Muscle layer of colon (tissue), 2 donors: ENCODE measurements around the gene C1orf74.

Source experiments
- H3K27ac ChIP-seq: one replicate; pipeline ENCODE4 v1.7.0; 2013; ENCODE audit warnings: low read depth, mild to moderate bottlenecking, low read length, moderate library complexity
- H3K27me3 ChIP-seq, 2 donors: one replicate each; pipeline ENCODE4 v1.7.0; 2013; ENCODE audit warnings: low read length in 2 of 2, mild to moderate bottlenecking in 2 of 2; ENCODE audit not compliant: insufficient read depth in 2 of 2, control insufficient read depth in 1 of 2
- H3K36me3 ChIP-seq: one replicate; pipeline ENCODE4 v1.7.0; 2013; ENCODE audit warnings: mild to moderate bottlenecking, low read length; ENCODE audit not compliant: insufficient read depth
- H3K4me1 ChIP-seq: one replicate; pipeline ENCODE4 v1.7.0; 2013; ENCODE audit warnings: mild to moderate bottlenecking, low read length; ENCODE audit not compliant: insufficient read depth
- H3K4me3 ChIP-seq, 2 donors: one replicate each; pipeline ENCODE4 v1.7.0; 2013; ENCODE audit warnings: low read length in 2 of 2, low read depth in 1 of 2, mild to moderate bottlenecking in 1 of 2, moderate library complexity in 1 of 2
- H3K9ac ChIP-seq: one replicate; pipeline ENCODE4 v1.7.0; 2013; ENCODE audit warnings: low read length
- H3K9me3 ChIP-seq: one replicate; pipeline ENCODE4 v1.7.0; 2013; ENCODE audit warnings: mild to moderate bottlenecking, low read length
- donor health status: abdominal sarcoma.
- donor health status: Adenocarcinoma of cecum.

Gene C1orf74

DNA sequence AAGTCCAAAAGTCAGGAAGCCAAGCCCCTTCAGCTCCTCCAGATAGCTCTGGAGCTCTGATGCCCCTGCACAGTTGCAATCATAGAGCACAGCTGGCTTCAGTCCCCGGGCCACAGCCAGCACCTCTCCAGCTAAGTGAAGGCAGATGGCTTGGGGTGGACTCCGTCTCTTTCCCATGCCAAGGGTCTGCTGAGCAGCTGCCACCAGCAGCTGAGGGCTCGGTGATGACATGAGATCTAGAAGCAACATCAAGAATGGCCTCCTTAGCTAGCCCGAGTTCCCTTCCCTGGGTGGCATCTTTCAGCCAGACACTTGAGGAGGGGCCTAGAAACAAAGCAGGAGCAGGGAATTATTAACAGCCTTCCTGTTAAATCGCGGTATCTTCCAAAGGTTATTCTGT, 973 bp downstream of the C1orf74 start:
- H3K9ac ChIP-seq: no peak overlapping the region
- no peaks in the 10 kb centered on the region for H3K36me3 ChIP-seq
- no peaks in the 10 kb centered on the region for H3K9me3 ChIP-seq
- H3K4me3 ChIP-seq: peak overlapping the region in 1 of 2 donors; percentile 81
- no peak overlapping the region for H3K27ac ChIP-seq
- peaks cover 34% of the 10 kb centered on the region for H3K4me1 ChIP-seq
- H3K27me3 ChIP-seq: no peaks in the 10 kb centered on the region

DNA sequence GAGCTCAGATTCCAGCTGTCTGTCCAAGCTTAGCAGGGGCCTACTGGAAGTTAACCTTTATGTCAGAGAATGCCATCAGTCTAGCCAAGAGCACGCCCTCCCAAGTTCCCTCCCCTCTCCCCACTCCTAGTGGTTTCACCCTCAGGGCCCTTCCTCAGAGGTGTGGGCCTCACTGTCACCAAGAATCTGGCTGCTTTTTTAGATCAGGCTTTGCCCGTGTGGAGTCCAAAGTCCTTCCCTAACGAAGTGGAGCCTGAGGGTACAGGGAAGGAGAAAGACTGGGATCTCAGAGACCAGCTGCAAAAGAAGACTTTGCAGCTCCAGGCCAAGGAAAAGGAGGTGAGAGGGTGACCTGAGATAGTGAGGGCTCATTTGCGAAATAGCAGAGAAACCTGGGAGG, 4.1 kb downstream of the C1orf74 start:
- H3K27ac ChIP-seq: no peak overlapping the region
- peaks cover 15% of the 10 kb centered on the region for H3K4me1 ChIP-seq
- H3K36me3 ChIP-seq: no peaks in the 10 kb centered on the region
- no peaks in the 10 kb centered on the region for H3K27me3 ChIP-seq
- no peak overlapping the region for H3K4me3 ChIP-seq
- no peaks in the 10 kb centered on the region for H3K9me3 ChIP-seq
- H3K9ac ChIP-seq: no peak overlapping the region

DNA sequence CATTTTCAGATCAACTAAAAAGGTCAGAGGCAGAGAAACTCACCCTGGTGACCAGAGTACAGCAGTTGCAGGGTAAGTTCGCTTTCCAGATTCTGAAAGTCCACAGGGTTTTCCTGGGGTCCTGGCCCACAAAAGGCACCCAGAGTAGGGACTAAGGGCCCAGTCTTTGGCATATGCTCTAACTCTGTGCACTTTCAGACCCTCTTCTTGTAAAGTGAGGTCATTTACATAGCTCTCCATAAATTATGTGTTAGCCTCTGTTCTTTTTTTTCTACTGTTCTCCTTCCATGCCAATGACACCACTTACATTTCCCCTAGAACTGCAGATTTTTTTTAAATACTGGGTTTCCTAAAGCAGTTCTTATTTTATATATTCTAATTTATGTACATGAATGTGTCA, 6.3 kb downstream of the C1orf74 start:
- Histone ChIP-seq H3K36me3 (no peaks in the 10 kb centered on the region), H3K9ac (no peak overlapping the region), H3K4me1 (peaks cover under 1% of the 10 kb centered on the region), H3K27me3 (no peaks in the 10 kb centered on the region), H3K4me3 (no peak overlapping the region), H3K27ac (no peak overlapping the region), H3K9me3 (no peaks in the 10 kb centered on the region)

DNA sequence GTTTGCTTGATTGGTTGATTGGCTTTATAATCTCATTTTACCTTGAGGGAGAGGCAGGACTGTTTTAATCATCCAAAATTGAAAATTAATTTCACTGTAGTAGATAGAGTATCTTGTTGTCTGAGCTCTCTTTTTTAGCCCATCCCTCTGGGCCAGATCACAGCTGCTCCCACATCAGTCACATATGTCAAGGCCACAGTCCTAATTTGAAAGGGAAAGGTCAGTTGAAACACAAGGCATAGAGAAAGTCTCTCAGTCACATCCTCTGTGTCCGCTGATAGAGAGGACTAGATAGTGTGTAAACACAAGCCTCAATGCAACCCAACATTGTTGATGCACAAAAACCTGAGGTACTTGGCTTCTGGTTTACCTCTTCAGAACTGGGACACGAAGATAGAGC, 6.8 kb downstream of the C1orf74 start:
- Histone ChIP-seq H3K4me3 (no peak overlapping the region), H3K9ac (no peak overlapping the region), H3K27ac (no peak overlapping the region), H3K4me1 (no peaks in the 10 kb centered on the region), H3K9me3 (no peaks in the 10 kb centered on the region), H3K27me3 (no peaks in the 10 kb centered on the region), H3K36me3 (no peaks in the 10 kb centered on the region)

DNA sequence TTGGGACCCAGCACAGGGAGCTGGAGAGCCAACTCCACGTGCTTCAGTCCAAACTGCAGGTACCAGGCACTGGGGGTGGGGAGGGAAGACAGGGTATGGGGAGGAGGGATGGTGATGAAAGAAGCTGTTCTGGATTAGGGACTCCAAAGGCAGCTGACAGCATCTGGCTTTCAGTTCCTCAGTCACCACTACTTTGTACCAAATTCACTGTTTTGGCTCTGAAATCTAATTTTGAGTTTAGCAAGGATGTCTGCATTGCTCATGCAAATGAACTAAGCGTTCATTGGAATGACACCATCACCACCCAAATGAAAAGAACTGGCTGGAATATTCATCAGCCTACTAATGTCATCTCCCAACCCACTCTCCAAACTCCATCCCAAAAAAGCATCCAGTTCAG, 8.7 kb downstream of the C1orf74 start:
- Histone ChIP-seq H3K27me3 (no peaks in the 10 kb centered on the region), H3K27ac (no peak overlapping the region), H3K9ac (no peak overlapping the region), H3K4me3 (no peak overlapping the region), H3K9me3 (no peaks in the 10 kb centered on the region), H3K36me3 (no peaks in the 10 kb centered on the region), H3K4me1 (peaks cover 6% of the 10 kb centered on the region)

DNA sequence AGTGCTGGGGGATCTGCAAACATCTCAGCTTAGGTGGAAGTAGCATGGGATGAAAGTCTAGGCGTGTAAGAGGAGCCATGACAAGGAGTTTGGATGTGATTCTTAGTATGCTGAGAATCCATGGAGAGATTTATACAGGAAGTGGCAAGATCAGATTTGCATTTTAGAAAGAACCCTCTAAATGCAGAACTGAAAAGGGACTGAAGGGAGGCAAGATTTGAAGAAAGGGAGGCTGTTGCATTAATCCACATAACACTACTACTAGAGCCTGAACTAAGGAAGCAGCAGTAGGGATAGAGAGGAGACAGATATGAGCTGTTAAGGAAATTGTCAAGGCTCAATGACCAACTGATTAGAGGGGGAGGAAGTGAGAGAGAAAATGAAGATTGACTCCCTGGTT, 9.8 kb downstream of the C1orf74 start:
- no peaks in the 10 kb centered on the region for H3K36me3 ChIP-seq
- no peaks in the 10 kb centered on the region for H3K9me3 ChIP-seq
- H3K4me1 ChIP-seq: peaks cover 16% of the 10 kb centered on the region
- H3K27ac ChIP-seq: no peak overlapping the region
- H3K27me3 ChIP-seq: no peaks in the 10 kb centered on the region
- no peak overlapping the region for H3K9ac ChIP-seq
- H3K4me3 ChIP-seq: no peak overlapping the region

DNA sequence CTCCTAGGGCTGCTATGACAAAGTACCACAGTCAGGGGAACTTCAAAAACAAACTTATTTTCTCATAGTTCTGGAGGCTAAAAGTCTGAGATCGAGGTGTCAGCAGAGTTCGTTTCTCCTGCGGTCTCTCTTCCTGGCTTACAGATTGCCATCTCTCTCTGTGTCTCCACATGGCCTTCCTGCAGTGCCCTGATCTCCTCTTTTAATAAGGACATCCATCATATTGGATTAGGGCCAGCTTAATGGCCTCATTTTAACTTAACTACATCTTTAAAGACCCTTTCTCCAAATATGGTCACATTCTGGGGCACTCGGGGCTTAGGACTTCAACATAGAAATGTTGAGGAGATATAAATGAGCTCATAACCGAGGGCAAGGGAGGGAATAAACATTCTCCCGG, 12.2 kb downstream of the C1orf74 start:
- no peak overlapping the region for H3K27ac ChIP-seq
- H3K9me3 ChIP-seq: no peaks in the 10 kb centered on the region
- no peak overlapping the region for H3K4me3 ChIP-seq
- no peaks in the 10 kb centered on the region for H3K27me3 ChIP-seq
- no peaks in the 10 kb centered on the region for H3K36me3 ChIP-seq
- H3K4me1 ChIP-seq: peaks cover 35% of the 10 kb centered on the region
- no peak overlapping the region for H3K9ac ChIP-seq

DNA sequence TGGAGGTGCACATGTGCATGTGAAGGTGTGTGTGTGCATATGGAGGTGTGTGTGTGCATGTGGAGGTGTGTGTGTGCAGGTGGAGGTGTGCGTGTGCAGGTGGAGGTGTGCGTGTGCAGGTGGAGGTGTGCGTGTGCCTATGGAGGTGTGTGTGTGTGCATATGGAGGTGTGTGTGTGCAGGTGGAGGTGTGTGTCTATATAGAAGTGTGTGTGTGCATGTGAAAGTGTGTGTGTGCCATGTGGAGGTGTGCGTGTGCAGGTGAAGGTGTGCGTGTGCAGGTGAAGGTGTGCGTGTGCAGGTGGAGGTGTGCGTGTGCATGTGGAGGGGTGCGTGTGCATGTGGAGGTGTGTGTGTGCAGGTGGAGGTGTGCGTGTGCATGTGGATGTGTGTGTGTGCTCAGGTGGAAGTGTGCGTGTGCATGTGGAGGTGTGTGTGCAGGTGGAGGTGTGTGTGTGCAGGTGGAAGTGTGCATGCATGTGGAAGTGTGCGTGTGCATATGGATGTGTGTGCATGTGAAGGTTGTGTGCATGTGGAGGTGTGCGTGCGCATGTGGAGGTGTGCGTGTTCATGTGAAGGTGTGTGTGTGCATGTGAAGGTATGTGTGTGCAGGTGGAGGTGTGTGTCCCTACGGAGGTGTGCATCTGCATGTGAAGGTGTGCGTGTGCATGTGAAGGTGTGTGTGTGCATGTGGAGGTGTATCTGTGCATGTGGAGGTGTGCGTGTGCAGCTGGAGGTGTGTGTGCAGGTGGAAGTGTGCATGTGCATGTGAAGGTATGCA, 13.5 kb downstream of the C1orf74 start:
- Histone ChIP-seq H3K4me3 (no peak overlapping the region), H3K36me3 (no peaks in the 10 kb centered on the region), H3K9ac (no peak overlapping the region), H3K9me3 (no peaks in the 10 kb centered on the region), H3K27me3 (no peaks in the 10 kb centered on the region), H3K4me1 (peaks cover 35% of the 10 kb centered on the region), H3K27ac (no peak overlapping the region)

DNA sequence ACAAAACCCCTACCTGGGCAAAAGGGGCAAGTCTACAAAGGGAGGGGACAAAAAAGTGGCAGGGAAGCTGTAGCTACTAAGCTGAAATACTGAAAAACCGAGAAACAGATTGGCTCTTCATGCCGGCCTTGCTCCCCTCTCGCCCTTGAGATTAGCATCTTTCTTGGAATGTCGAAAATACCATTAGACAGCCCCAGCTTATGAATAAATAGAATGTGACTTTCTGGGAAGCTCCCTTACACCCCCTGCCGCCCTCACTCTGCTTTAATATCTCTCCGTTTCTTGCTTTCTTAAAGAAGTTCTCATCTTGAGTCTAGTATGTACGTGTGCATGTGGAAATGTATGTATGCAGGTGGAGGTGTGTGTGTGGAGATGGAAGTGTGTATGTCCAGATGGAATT, 14.4 kb downstream of the C1orf74 start:
- H3K36me3 ChIP-seq: no peaks in the 10 kb centered on the region
- peaks cover 35% of the 10 kb centered on the region for H3K4me1 ChIP-seq
- no peak overlapping the region for H3K9ac ChIP-seq
- H3K9me3 ChIP-seq: no peaks in the 10 kb centered on the region
- H3K27ac ChIP-seq: peak overlapping the region; percentile 67
- no peak overlapping the region for H3K4me3 ChIP-seq
- no peaks in the 10 kb centered on the region for H3K27me3 ChIP-seq

DNA sequence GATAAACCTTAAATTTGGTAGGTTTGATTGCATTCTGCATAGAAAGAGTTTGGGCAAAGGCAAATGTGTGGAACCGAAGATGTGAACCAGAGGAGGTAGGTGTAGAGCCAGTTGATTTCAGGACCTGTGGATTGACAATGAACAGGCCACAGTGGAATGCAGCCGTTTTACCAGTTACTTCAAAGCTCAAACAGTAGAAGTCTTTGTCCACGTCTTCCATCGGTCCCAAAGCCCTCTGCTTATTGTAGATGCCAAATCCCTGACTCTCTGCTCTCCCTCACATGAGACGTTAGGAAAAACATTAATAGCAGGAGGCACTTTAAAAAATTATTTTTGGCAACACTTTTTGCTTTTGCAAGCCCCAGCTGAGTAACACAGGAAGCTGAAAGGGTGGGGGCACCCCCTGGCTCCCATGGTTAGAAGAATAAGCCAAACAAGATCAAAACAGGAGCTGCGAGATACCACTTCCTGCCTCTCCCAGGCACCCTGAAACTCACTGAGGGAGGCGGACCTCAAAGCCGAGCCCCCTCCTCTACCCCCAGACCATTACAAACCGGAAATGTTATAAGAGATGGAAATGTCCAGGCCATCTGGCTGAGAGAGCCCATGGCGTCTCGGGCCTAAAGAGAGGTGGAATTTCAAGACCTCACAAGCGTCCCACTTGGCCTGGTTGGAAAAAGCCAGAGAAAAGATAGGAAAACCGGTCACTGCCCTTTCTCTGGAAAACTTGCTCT, 15.0 kb downstream of the C1orf74 start:
- Histone ChIP-seq H3K36me3 (no peaks in the 10 kb centered on the region), H3K9ac (no peak overlapping the region), H3K4me1 (peaks cover 35% of the 10 kb centered on the region), H3K27me3 (no peaks in the 10 kb centered on the region), H3K27ac (peak overlapping the region; percentile 67), H3K9me3 (no peaks in the 10 kb centered on the region), H3K4me3 (peak overlapping the region in 1 of 2 donors; percentile 18)

DNA sequence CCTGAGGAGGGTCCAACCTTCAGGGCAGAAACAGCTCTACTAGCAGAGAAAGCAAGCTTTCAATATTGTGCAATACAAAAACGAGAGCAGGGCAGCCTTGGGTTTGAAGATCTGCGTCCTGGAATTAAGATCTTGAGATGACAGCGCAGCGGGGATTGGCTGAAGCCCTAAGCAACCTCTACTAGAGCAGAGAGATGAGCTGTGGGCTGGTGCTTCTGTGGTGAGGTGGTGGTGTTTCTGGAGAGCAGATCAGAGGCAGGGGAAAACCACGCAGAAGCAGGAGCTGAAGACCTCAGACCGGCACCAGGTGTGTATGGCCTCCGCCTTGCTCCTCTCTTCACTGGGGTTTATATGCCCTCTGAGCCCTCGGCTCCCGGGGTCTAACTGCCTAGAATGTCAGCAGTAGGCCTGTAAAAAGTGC, 16.0 kb downstream of the C1orf74 start:
- H3K4me1 ChIP-seq: peaks cover 35% of the 10 kb centered on the region
- H3K9ac ChIP-seq: no peak overlapping the region
- no peaks in the 10 kb centered on the region for H3K9me3 ChIP-seq
- H3K27ac ChIP-seq: peak overlapping the region; percentile 46
- H3K27me3 ChIP-seq: no peaks in the 10 kb centered on the region
- H3K4me3 ChIP-seq: peak overlapping the region in 1 of 2 donors; percentile 18
- no peaks in the 10 kb centered on the region for H3K36me3 ChIP-seq
